ENCODE measurements around the gene SPRYD3. TPM values are rescaled to one million over a fixed set of nuclear protein-coding genes. Genes with fewer than 3 reads are reported as not detected.
A peak's percentile ranks its signal among the peaks of the same experiment; 100 is the strongest.

Gene SPRYD3
- total and polyA plus RNA-seq, 2 experiments from 2014 or later: 4.3 to 5.4 TPM

GRCh38 chr12:53115891-53116648 is 36.9 kb upstream of the SPRYD3 start:
- H3K27ac ChIP-seq (ENCODE audit: low read depth): no peak overlapping the region
- no peaks in the 10 kb centered on the region for H4K20me1 ChIP-seq (replicated peaks; ENCODE audit: insufficient read depth)
- no peaks in the 10 kb centered on the region for H3K4me1 ChIP-seq (ENCODE audit: insufficient read depth)
- H2AFZ ChIP-seq: peak overlapping the region; percentile 82
- 0 out of 2 replicates have a peak, but pooled peaks cover 4% of the 10 kb centered on the region for H3F3A ChIP-seq (replicated peaks; ENCODE audit: low read depth)
- H3K36me3 Mint-ChIP-seq (ENCODE audit: low read depth): no peaks in the 10 kb centered on the region
- H3K4me2 ChIP-seq: 0 out of 2 replicates have a peak overlapping the region, but pooled peaks have one; percentile 49
- no peak overlapping the region for H3K4me3 ChIP-seq
- ATAC-seq (no peak), DNase-seq (ENCODE audit: low spot score) (no peak)
- TF ChIP-seq STAT1 (IDR thresholded peaks at IDR 0.05; ENCODE audit: unreplicated experiment): no peak
- TF ChIP-seq, protein P1, sequence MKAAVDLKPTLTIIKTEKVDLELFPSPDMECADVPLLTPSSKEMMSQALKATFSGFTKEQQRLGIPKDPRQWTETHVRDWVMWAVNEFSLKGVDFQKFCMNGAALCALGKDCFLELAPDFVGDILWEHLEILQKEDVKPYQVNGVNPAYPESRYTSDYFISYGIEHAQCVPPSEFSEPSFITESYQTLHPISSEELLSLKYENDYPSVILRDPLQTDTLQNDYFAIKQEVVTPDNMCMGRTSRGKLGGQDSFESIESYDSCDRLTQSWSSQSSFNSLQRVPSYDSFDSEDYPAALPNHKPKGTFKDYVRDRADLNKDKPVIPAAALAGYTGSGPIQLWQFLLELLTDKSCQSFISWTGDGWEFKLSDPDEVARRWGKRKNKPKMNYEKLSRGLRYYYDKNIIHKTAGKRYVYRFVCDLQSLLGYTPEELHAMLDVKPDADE (IDR thresholded peaks at IDR 0.05): no peak
- TF ChIP-seq, protein P2, sequence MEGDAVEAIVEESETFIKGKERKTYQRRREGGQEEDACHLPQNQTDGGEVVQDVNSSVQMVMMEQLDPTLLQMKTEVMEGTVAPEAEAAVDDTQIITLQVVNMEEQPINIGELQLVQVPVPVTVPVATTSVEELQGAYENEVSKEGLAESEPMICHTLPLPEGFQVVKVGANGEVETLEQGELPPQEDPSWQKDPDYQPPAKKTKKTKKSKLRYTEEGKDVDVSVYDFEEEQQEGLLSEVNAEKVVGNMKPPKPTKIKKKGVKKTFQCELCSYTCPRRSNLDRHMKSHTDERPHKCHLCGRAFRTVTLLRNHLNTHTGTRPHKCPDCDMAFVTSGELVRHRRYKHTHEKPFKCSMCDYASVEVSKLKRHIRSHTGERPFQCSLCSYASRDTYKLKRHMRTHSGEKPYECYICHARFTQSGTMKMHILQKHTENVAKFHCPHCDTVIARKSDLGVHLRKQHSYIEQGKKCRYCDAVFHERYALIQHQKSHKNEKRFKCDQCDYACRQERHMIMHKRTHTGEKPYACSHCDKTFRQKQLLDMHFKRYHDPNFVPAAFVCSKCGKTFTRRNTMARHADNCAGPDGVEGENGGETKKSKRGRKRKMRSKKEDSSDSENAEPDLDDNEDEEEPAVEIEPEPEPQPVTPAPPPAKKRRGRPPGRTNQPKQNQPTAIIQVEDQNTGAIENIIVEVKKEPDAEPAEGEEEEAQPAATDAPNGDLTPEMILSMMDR (conservative IDR thresholded peaks at IDR 0.05; ENCODE audit: low read depth in 2 of 2): no peak
- H3K4me3 Mint-ChIP-seq: no peak overlapping the region
- no peaks in the 10 kb centered on the region for H3K27me3 ChIP-seq (ENCODE audit: insufficient read depth)
- no peaks in the 10 kb centered on the region for H3K79me2 ChIP-seq (replicated peaks; ENCODE audit: insufficient read depth)
- H3K9me3 Mint-ChIP-seq: peaks cover 3% of the 10 kb centered on the region; the same call in 2 of the 3 replicates
- H3K36me3 ChIP-seq (ENCODE audit: insufficient read depth): no peaks in the 10 kb centered on the region
- no peaks in the 10 kb centered on the region; the same call in 2 of the 3 replicates for H3K4me1 Mint-ChIP-seq
- H3K9me2 ChIP-seq (ENCODE audit: insufficient read depth): peaks cover 3% of the 10 kb centered on the region; the same call in 1 of the 2 replicates
- peaks cover 7% of the 10 kb centered on the region for H3K27me3 Mint-ChIP-seq (ENCODE audit: insufficient read depth, low read depth, poor library complexity)
- H3K27ac Mint-ChIP-seq: no peak overlapping the region

- DNase-seq (ENCODE audit: low spot score) (peak; percentile 97), ATAC-seq (peak; percentile 97)
- Mint-ChIP-seq H3K4me3 (no peak overlapping the region), H3K9me3 (peaks cover 6% of the 10 kb centered on the region; the same call in 2 of the 3 replicates), H3K27ac (no peak overlapping the region), H3K36me3 (ENCODE audit: low read depth) (no peaks in the 10 kb centered on the region), H3K4me1 (no peaks in the 10 kb centered on the region; the same call in 2 of the 3 replicates), H3K27me3 (ENCODE audit: insufficient read depth, low read depth, poor library complexity) (peaks cover 7% of the 10 kb centered on the region)
- Histone ChIP-seq H3K4me2 (no peak overlapping the region), H3K9me2 (ENCODE audit: insufficient read depth) (0 out of 2 replicates have a peak, but pooled peaks cover 3% of the 10 kb centered on the region), H3K36me3 (ENCODE audit: insufficient read depth) (no peaks in the 10 kb centered on the region; the same call in 1 of the 2 replicates), H3K79me2 (replicated peaks; ENCODE audit: insufficient read depth) (no peaks in the 10 kb centered on the region), H3K27me3 (ENCODE audit: insufficient read depth) (no peaks in the 10 kb centered on the region), H3K4me1 (ENCODE audit: insufficient read depth) (no peaks in the 10 kb centered on the region), H2AFZ (peak overlapping the region; percentile 93), H3K27ac (ENCODE audit: low read depth) (no peak overlapping the region), H3K4me3 (no peak overlapping the region), H4K20me1 (replicated peaks; ENCODE audit: insufficient read depth) (no peaks in the 10 kb centered on the region), H3F3A (replicated peaks; ENCODE audit: low read depth) (0 out of 2 replicates have a peak, but pooled peaks cover 4% of the 10 kb centered on the region)
- no peak for TF ChIP-seq ZNF114 (CRISPR knock-in tag; IDR thresholded peaks at IDR 0.05)
- TF ChIP-seq, protein P2 (conservative IDR thresholded peaks at IDR 0.05; ENCODE audit: low read depth in 2 of 2): no peak
- TF ChIP-seq CREB1 (CRISPR knock-in tag; IDR thresholded peaks at IDR 0.05; ENCODE audit: low read depth): no peak
- TF ChIP-seq NANOG (IDR thresholded peaks at IDR 0.05; ENCODE audit: borderline replicate concordance): no peak
- TF ChIP-seq REST (IDR thresholded peaks at IDR 0.05; ENCODE audit: unreplicated experiment): no peak
Measured at GRCh38 chr12:53115112-53115890, 36.1 kb upstream of the SPRYD3 start.

All from GM23338 (cell line).